GM13977 (cell line): ENCODE results near the gene ARHGAP1.

Experiments
- DNase-seq: peaks from one replicate; pipeline ENCODE4 v3.0.0; 2012; ENCODE audit warnings: low spot score
- CTCF ChIP-seq: IDR thresholded peaks from 2 replicates; pipeline ENCODE4 v1.5.1; 2012; ENCODE audit warnings: mild to moderate bottlenecking, control low read depth; ENCODE audit not compliant: insufficient read depth; ENCODE audit errors: extremely low read depth, missing control alignments
- in situ Hi-C: fragments of 300-500 bp; cut with MboI; formaldehyde crosslinking; loops from one replicate; pipeline ENCODE4 v1.12.0; 2022; ENCODE audit warnings: low sequenced_read_pairs, low pct_unique_long_range_greater_than_20kb, mixed read lengths, inconsistent platforms; ENCODE audit not compliant: unreplicated experiment

The ARHGAP1 gene

GRCh38 chr11:46668480-46669085 is 31.8 kb downstream of the ARHGAP1 start:
- in situ Hi-C loops: no loop called here
- no peak for DNase-seq
- TF ChIP-seq CTCF: no peak

- in situ Hi-C loops: no loop called here
- no peak for DNase-seq
- TF ChIP-seq CTCF: no peak
Measured at GRCh38 chr11:46667043-46667481, 33.4 kb downstream of the ARHGAP1 start.

- in situ Hi-C loops: no loop called here
Measured at GRCh38 chr11:46666516-46666915, 33.9 kb downstream of the ARHGAP1 start.

GRCh38 chr11:46665356-46665755 is 35.1 kb downstream of the ARHGAP1 start:
- TF ChIP-seq CTCF: no peak
- in situ Hi-C loops: no loop called here
- no peak for DNase-seq

More at GRCh38 chr11:46666516-46666915, 33.9 kb downstream of the ARHGAP1 start:
- no peak for DNase-seq
- no peak for TF ChIP-seq CTCF

GRCh38 chr11:46664612-46665011 is 35.8 kb downstream of the ARHGAP1 start:
- DNase-seq: no peak
- TF ChIP-seq CTCF: no peak
- in situ Hi-C loops: no loop called here

GRCh38 chr11:46663277-46663940 is 37.0 kb downstream of the ARHGAP1 start:
- no peak for TF ChIP-seq CTCF
- in situ Hi-C loops: no loop called here
- DNase-seq: no peak
